Sigmoid colon (tissue), 4 donors: ENCODE measurements around the gene STPG3.
A peak's percentile ranks its signal among the peaks of the same experiment; 100 is the strongest.

ENCODE experiments used
- POLR2A ChIP-seq, 2 donors: fragments of 450-650 bp; IDR thresholded peaks; one replicate each; pipeline ENCODE4 v1.6.1; 2016; ENCODE audit warnings: antibody characterized with exemption in 2 of 2, mild to moderate bottlenecking in 2 of 2, moderate library complexity in 2 of 2
- POLR2AphosphoS5 ChIP-seq, 4 donors: sonication (generic); formaldehyde crosslinking; IDR thresholded peaks; one replicate each; pipeline ENCODE4 v1.6.1; 2017; ENCODE audit warnings: antibody characterized with exemption in 4 of 4
- TF ChIP-seq, protein P1 (sequence below), 4 experiments: fragments of 450-650 bp in 3 of 4; fragments of 200-600 bp in 1 of 4; IDR thresholded peaks; one replicate each; pipeline ENCODE4 v1.5.1; 2016 to 2019; ENCODE audit warnings: antibody characterized with exemption in 4 of 4, mild to moderate bottlenecking in 3 of 4, moderate library complexity in 2 of 4

DNA sequence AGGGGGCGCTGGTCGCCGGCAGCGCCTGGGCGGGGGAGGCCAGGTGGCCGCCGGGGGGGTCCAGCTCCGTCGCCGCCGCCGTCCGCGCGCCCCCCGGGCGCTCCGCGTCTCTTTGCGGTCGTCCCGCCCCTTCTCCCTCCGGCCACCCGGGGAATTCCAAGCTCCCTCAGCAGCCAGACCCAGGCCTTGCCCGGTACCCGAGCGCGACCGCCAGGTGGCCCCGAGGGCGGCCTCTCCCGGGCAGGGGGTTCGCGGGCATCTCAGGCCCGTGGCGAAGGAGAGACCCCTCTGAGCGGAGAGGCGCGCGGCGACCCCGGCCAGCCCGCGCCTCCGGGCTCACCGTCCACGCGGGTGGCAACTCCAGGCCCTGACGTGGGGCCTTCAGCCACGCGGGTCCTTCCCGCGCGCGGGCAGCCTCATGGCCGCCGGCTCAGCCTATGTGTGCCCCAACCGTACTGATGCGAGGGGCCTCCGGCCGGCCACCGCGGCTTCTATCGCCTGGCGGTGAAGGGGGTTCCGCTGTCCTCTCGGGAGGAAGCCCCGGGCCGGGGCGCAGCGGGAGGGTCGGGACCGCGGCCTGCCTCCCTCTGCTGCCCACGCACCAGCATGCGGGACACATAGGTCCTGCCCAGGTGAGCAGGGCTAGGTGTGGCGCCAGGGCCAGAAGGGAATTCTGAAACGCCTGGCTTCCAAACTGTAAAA lies 51.5 kb downstream of the STPG3 start:
- TF ChIP-seq, protein P1, sequence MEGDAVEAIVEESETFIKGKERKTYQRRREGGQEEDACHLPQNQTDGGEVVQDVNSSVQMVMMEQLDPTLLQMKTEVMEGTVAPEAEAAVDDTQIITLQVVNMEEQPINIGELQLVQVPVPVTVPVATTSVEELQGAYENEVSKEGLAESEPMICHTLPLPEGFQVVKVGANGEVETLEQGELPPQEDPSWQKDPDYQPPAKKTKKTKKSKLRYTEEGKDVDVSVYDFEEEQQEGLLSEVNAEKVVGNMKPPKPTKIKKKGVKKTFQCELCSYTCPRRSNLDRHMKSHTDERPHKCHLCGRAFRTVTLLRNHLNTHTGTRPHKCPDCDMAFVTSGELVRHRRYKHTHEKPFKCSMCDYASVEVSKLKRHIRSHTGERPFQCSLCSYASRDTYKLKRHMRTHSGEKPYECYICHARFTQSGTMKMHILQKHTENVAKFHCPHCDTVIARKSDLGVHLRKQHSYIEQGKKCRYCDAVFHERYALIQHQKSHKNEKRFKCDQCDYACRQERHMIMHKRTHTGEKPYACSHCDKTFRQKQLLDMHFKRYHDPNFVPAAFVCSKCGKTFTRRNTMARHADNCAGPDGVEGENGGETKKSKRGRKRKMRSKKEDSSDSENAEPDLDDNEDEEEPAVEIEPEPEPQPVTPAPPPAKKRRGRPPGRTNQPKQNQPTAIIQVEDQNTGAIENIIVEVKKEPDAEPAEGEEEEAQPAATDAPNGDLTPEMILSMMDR (IDR thresholded peaks at IDR 0.05) = peak in 3 of 4 experiments; percentile 18 to 22 (median 19)
- TF ChIP-seq POLR2A (IDR thresholded peaks at IDR 0.05) = no peak
- no peak for TF ChIP-seq POLR2AphosphoS5 (IDR thresholded peaks at IDR 0.05)
